Measurements from ENCODE around the gene MT2A. TPM values are rescaled to one million over a fixed set of nuclear protein-coding genes. Genes with fewer than 3 reads are reported as not detected.

MT2A gene
- total RNA-seq, 1 experiment from 2014 or later = 673 TPM

- H3K27ac ChIP-seq (ENCODE audit: low read length) = no peak overlapping the region
- intact Hi-C loops (cut with micrococcal nuclease; ENCODE audit: unreplicated experiment) (no loop called here), in situ Hi-C loops (cut with HindIII; ENCODE audit: low pct_unique_long_range_greater_than_20kb, low sequenced_read_pairs) (no loop called here)
- CTCF ChIA-PET = interaction anchor here (0.8 to 1.2 kb wide), 2 partner anchors 22 to 98 kb away, joined by 3 to 12 read pairs; partner anchors contain the start of gene MT1E
- no peak for TF ChIP-seq REST (IDR thresholded peaks at IDR 0.05; ENCODE audit: insufficient read depth in 1 of 2, low read depth in 2 of 2, low read length in 1 of 2)
- TF ChIP-seq CTCF (IDR thresholded peaks at IDR 0.05) = peak; percentile 76
- no peak for TF ChIP-seq TCF7L2 (IDR thresholded peaks at IDR 0.05; ENCODE audit: low read depth, low read length)
- H3K9me3 ChIP-seq (ENCODE audit: control insufficient read depth, insufficient read depth, low read depth, low read length) = no peaks in the 10 kb centered on the region
- DNase-seq (ENCODE audit: low read depth, low spot score) = no peak
- BruUV-seq (replicated peaks) = no TSS peak
- peaks cover 2% of the 10 kb centered on the region; the same call in 1 of the 2 replicates for H3K36me3 ChIP-seq (ENCODE audit: control insufficient read depth, insufficient read depth, low read length)
- H3K27me3 ChIP-seq (ENCODE audit: control insufficient read depth, insufficient read depth, low read length) = no peaks in the 10 kb centered on the region
- ATAC-seq = peak; percentile 23; the same call in 1 of the 2 replicates
- POLR2A ChIA-PET = no interaction called here
- peaks cover 32% of the 10 kb centered on the region for H3K4me1 ChIP-seq (ENCODE audit: control insufficient read depth, insufficient read depth, low read length)
- no peak overlapping the region for H3K4me3 ChIP-seq (ENCODE audit: low read depth in 2 of 2, low read length in 2 of 2)
Observed at GRCh38 chr16:56603589-56603988, 4.8 kb upstream of the MT2A start.

- H3K36me3 ChIP-seq (ENCODE audit: control insufficient read depth, insufficient read depth, low read length) = peaks cover 3% of the 10 kb centered on the region; the same call in 1 of the 2 replicates
- H3K9me3 ChIP-seq (ENCODE audit: control insufficient read depth, insufficient read depth, low read depth, low read length) = no peaks in the 10 kb centered on the region
- DNase-seq (ENCODE audit: low read depth, low spot score) = no peak
- in situ Hi-C loops (cut with HindIII; ENCODE audit: low pct_unique_long_range_greater_than_20kb, low sequenced_read_pairs) (no loop called here), intact Hi-C loops (cut with micrococcal nuclease; ENCODE audit: unreplicated experiment) (loop anchor here (5.0 kb wide), 1 partner anchor 97 kb away; no protein-coding TSS in a partner anchor)
- no peak overlapping the region for H3K4me3 ChIP-seq (ENCODE audit: low read depth in 2 of 2, low read length in 2 of 2)
- BruUV-seq (replicated peaks) = no TSS peak
- no peaks in the 10 kb centered on the region for H3K27me3 ChIP-seq (ENCODE audit: control insufficient read depth, insufficient read depth, low read length)
- peaks cover 33% of the 10 kb centered on the region for H3K4me1 ChIP-seq (ENCODE audit: control insufficient read depth, insufficient read depth, low read length)
- ChIA-PET POLR2A (interaction anchor here (1.5 kb wide), 1 partner anchor 13 kb away, joined by 3 read pairs; no protein-coding TSS in a partner anchor), CTCF (no interaction called here)
- ATAC-seq = no peak
- TF ChIP-seq TCF7L2 (IDR thresholded peaks at IDR 0.05; ENCODE audit: low read depth, low read length) = no peak
- TF ChIP-seq REST (IDR thresholded peaks at IDR 0.05; ENCODE audit: insufficient read depth in 1 of 2, low read depth in 2 of 2, low read length in 1 of 2) = no peak
- TF ChIP-seq POLR2AphosphoS5 (IDR thresholded peaks at IDR 0.05; ENCODE audit: low read depth, low read length) = no peak
- TF ChIP-seq CTCF (IDR thresholded peaks at IDR 0.05) = no peak
- no peak for TF ChIP-seq SIN3A (IDR thresholded peaks at IDR 0.05; ENCODE audit: borderline replicate concordance, insufficient read depth, low read depth, low read length)
- H3K27ac ChIP-seq (ENCODE audit: low read length) = peak overlapping the region; percentile 95; the same call in 1 of the 2 replicates
Observed at GRCh38 chr16:56604966-56605365, 3.4 kb upstream of the MT2A start.
